Caco-2 (cell line): Measurements from ENCODE around the gene METTL13. TPM values are rescaled to one million over a fixed set of nuclear protein-coding genes. Genes with fewer than 3 reads are reported as not detected.

Experiments used
- BruUV-seq: library from RNA; stranded (reverse); fragments of 400-500 nt; replicated peaks from 2 replicates; lab custom pipeline; 2021; lab: Mats Ljungman, UMichigan
- CTCF ChIA-PET: fragments of 300-600 bp; sonication (Branson Sonifier 250); formaldehyde crosslinking; loops from one replicate; lab custom pipeline; 2022; ENCODE audit warnings: antibody characterized with exemption; lab: Charles Lee
- POLR2A ChIA-PET: fragments of 300-600 bp; sonication (Branson Sonifier 250); formaldehyde crosslinking; loops from one replicate; lab custom pipeline; 2022; ENCODE audit warnings: antibody characterized with exemption; lab: Charles Lee
- DNase-seq, 2 experiments: peaks; one replicate each; pipeline versions ENCODE4 v3.0.0 to v3.0.0-alpha.2; 2020 to 2022
- H3K27me3 ChIP-seq: replicated peaks from 2 replicates; pipeline ENCODE4 v1.6.0; 2011; ENCODE audit warnings: low read length; ENCODE audit not compliant: control insufficient read depth, insufficient read depth
- H3K36me3 ChIP-seq: 2 replicates; pipeline ENCODE4 v1.5.1; 2011; ENCODE audit warnings: low read length; ENCODE audit not compliant: control insufficient read depth, insufficient read depth
- H3K4me1 ChIP-seq: fragments of 250-450 bp; sonication (Bioruptor Pico); 2 replicates; pipeline ENCODE4 v1.5.1; 2020; ENCODE audit warnings: mild to moderate bottlenecking
- H3K4me3 ChIP-seq: 2 replicates; pipeline ENCODE4 v1.5.1; 2011; ENCODE audit warnings: low read depth, mild to moderate bottlenecking, control low read depth, low read length
- H3K9me3 ChIP-seq: fragments of 250-450 bp; sonication (Bioruptor Pico); 2 replicates; pipeline ENCODE4 v1.5.1; 2020; ENCODE audit warnings: mild to moderate bottlenecking, moderate library complexity
- H3K27ac Mint-ChIP-seq: one replicate; pipeline ENCODE4 v1.8.0; 2022; ENCODE audit warnings: mixed read lengths; ENCODE audit not compliant: unreplicated experiment
- H3K27me3 Mint-ChIP-seq: one replicate; pipeline ENCODE4 v1.8.0; 2022; ENCODE audit warnings: mixed read lengths; ENCODE audit not compliant: insufficient read depth, unreplicated experiment
- H3K36me3 Mint-ChIP-seq: one replicate; pipeline ENCODE4 v1.8.0; 2022; ENCODE audit warnings: mild to moderate bottlenecking, mixed read lengths; ENCODE audit not compliant: insufficient read depth, unreplicated experiment
- H3K4me1 Mint-ChIP-seq: one replicate; pipeline ENCODE4 v1.8.0; 2022; ENCODE audit warnings: low read depth, mixed read lengths; ENCODE audit not compliant: unreplicated experiment
- H3K4me3 Mint-ChIP-seq: one replicate; pipeline ENCODE4 v1.8.0; 2022; ENCODE audit warnings: mild to moderate bottlenecking, moderate library complexity, mixed read lengths; ENCODE audit not compliant: unreplicated experiment
- H3K9me3 Mint-ChIP-seq: one replicate; pipeline ENCODE4 v1.8.0; 2022; ENCODE audit warnings: mixed read lengths; ENCODE audit not compliant: unreplicated experiment
- intact Hi-C: fragments of 100-400 bp; cut with micrococcal nuclease; formaldehyde crosslinking; loops from one replicate; pipeline ENCODE4 v1.10.0; 2022; ENCODE audit not compliant: unreplicated experiment
- total RNA-seq: library from RNA; stranded (reverse); gene quantifications from 2 replicates; pipeline ENCODE4 v1.2.3, GENCODE V29; 2022
- TF ChIP-seq, protein P1 (sequence below), 2 experiments: fragments of 200-600 bp in 1 of 2; IDR thresholded peaks; 1 replicate in 1 of 2; 2 replicates in 1 of 2; pipeline versions ENCODE4 v1.5.1 to v1.8.0; 2011 to 2022; ENCODE audit warnings: antibody characterized with exemption in 1 of 2, control low read depth in 1 of 2, inconsistent platforms in 1 of 2, low read depth in 1 of 2, low read length in 1 of 2, mild to moderate bottlenecking in 1 of 2, moderate library complexity in 1 of 2; ENCODE audit not compliant: insufficient read depth in 1 of 2, severe bottlenecking in 1 of 2, unreplicated experiment in 1 of 2

The METTL13 gene
- total RNA-seq, 1 experiment from 2014 or later = 36.9 TPM

DNA sequence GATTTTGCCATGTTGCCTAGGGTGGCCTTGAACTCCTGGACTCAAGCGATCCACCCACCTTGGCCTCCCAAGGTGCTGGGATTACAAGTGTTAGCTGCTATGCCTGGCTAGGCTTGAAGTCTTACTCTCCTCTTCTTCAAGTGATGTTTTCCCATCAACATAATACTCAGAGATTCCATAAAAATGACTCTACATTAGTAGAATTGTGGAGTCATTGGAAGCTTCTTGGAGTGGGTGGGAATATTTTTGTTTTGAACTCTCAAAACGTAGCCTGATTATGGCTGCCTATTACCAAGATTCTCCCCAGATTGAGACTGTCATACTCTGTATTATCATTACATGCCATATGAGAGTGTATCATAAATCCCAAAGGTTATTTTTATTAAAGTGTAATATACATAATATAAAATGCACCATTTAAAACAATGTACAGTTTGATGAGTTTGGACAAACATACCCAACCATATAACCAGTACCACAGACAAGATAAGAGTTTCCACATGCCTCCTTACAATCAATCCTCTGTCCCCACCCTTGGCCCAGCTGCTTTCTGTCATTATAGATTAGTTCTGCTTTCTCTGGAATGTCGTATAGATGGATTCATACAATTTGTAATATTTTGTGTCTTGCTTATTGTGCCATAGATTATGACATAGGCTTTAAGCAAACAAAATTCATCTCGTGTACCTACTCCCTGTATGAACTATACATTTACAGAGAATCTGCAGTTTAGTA is 51.8 kb downstream of the METTL13 start:
- BruUV-seq = no TSS peak

DNA sequence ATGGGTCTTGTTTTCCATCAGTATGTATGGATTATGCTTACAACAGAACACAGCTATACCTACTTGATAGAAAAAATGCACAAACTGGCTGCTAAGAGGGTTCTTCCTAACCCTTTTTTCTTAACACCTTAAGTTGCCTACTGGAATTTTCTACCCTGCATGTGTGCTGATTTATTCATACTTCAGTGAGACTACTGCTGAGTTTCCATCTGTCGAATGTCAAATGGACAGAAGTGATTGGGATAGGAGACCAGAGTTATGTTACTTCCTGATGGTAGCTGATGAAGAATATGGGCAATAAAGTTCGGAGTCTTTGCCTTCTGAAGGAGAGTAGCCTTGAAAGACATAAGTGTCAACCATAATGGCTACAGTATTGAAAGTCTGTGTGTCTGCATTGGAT is 53.4 kb downstream of the METTL13 start:
- no peaks in the 10 kb centered on the region for H3K27me3 ChIP-seq
- no peak overlapping the region for H3K4me3 Mint-ChIP-seq
- BruUV-seq = no TSS peak
- POLR2A ChIA-PET = no interaction called here
- H3K27me3 Mint-ChIP-seq = peaks cover 9% of the 10 kb centered on the region
- TF ChIP-seq, protein P1, sequence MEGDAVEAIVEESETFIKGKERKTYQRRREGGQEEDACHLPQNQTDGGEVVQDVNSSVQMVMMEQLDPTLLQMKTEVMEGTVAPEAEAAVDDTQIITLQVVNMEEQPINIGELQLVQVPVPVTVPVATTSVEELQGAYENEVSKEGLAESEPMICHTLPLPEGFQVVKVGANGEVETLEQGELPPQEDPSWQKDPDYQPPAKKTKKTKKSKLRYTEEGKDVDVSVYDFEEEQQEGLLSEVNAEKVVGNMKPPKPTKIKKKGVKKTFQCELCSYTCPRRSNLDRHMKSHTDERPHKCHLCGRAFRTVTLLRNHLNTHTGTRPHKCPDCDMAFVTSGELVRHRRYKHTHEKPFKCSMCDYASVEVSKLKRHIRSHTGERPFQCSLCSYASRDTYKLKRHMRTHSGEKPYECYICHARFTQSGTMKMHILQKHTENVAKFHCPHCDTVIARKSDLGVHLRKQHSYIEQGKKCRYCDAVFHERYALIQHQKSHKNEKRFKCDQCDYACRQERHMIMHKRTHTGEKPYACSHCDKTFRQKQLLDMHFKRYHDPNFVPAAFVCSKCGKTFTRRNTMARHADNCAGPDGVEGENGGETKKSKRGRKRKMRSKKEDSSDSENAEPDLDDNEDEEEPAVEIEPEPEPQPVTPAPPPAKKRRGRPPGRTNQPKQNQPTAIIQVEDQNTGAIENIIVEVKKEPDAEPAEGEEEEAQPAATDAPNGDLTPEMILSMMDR (IDR thresholded peaks at IDR 0.05; ENCODE audit: insufficient read depth in 1 of 2, low read depth in 1 of 2, low read length in 1 of 2, severe bottlenecking in 1 of 2, unreplicated experiment in 1 of 2) = no peak
- H3K4me1 Mint-ChIP-seq = no peaks in the 10 kb centered on the region
- H3K4me3 ChIP-seq = no peak overlapping the region
- no peaks in the 10 kb centered on the region for H3K4me1 ChIP-seq
- intact Hi-C loops = no loop called here
- H3K9me3 Mint-ChIP-seq = no peaks in the 10 kb centered on the region
- H3K36me3 Mint-ChIP-seq = no peaks in the 10 kb centered on the region
- CTCF ChIA-PET = no interaction called here
- no peak for DNase-seq
- no peaks in the 10 kb centered on the region for H3K36me3 ChIP-seq
- no peak overlapping the region for H3K27ac Mint-ChIP-seq
- no peaks in the 10 kb centered on the region for H3K9me3 ChIP-seq

More for the DNA sequence above, 51.8 kb downstream of the METTL13 start:
- Histone ChIP-seq H3K36me3 (no peaks in the 10 kb centered on the region), H3K4me3 (no peak overlapping the region), H3K9me3 (no peaks in the 10 kb centered on the region), H3K4me1 (no peaks in the 10 kb centered on the region), H3K27me3 (no peaks in the 10 kb centered on the region)
- Mint-ChIP-seq H3K36me3 (no peaks in the 10 kb centered on the region), H3K9me3 (peaks cover 7% of the 10 kb centered on the region), H3K4me3 (no peak overlapping the region), H3K27ac (no peak overlapping the region), H3K27me3 (peaks cover 2% of the 10 kb centered on the region), H3K4me1 (no peaks in the 10 kb centered on the region)
- ChIA-PET CTCF (no interaction called here), POLR2A (no interaction called here)
- intact Hi-C loops = no loop called here
- TF ChIP-seq, protein P1 (IDR thresholded peaks at IDR 0.05; ENCODE audit: insufficient read depth in 1 of 2, low read depth in 1 of 2, low read length in 1 of 2, severe bottlenecking in 1 of 2, unreplicated experiment in 1 of 2) = no peak
- no peak for DNase-seq

DNA sequence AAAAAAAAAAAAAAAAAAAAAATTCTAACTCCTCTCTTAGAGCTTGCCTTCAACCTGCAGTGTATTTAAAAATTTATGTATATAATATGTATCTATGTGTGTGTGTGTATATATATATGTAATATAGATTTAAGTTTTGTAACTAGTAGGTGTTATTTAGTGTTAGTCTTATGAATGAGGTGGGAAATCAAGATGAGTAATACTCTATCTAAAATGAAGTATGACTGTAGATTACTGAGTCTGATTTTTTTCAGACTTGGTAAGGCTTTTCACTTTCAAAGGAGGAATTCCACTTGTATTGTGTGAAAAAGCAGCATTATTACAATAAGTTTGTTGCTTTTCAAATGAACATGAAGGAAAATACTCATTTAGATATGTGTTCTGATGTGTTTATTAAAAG is 54.4 kb downstream of the METTL13 start:
- CTCF ChIA-PET = no interaction called here
- BruUV-seq = no TSS peak
- TF ChIP-seq, protein P1 (IDR thresholded peaks at IDR 0.05; ENCODE audit: insufficient read depth in 1 of 2, low read depth in 1 of 2, low read length in 1 of 2, severe bottlenecking in 1 of 2, unreplicated experiment in 1 of 2) = no peak

More for the DNA sequence above, 54.4 kb downstream of the METTL13 start:
- H3K4me1 Mint-ChIP-seq = peaks cover 5% of the 10 kb centered on the region
- H3K9me3 Mint-ChIP-seq = no peaks in the 10 kb centered on the region
- peaks cover 13% of the 10 kb centered on the region for H3K27me3 Mint-ChIP-seq
- no peak for DNase-seq
- no peak overlapping the region for H3K4me3 Mint-ChIP-seq
- no peaks in the 10 kb centered on the region for H3K27me3 ChIP-seq
- no peaks in the 10 kb centered on the region; the same call in 1 of the 2 replicates for H3K4me1 ChIP-seq
- POLR2A ChIA-PET = no interaction called here
- H3K36me3 ChIP-seq = no peaks in the 10 kb centered on the region
- intact Hi-C loops = no loop called here
- H3K27ac Mint-ChIP-seq = no peak overlapping the region
- H3K9me3 ChIP-seq = peaks cover 3% of the 10 kb centered on the region
- H3K4me3 ChIP-seq = no peak overlapping the region
- H3K36me3 Mint-ChIP-seq = no peaks in the 10 kb centered on the region
